Mesenchymal stem cell (in vitro differentiated cells and primary cell): ENCODE results near the gene SLC4A1.
A peak's percentile ranks its signal among the peaks of the same experiment; 100 is the strongest.

ENCODE experiments used
- DNase-seq: peaks from one replicate; pipeline ENCODE4 v3.0.0-alpha.2; 2013
- H2AFZ ChIP-seq: one replicate; pipeline ENCODE4 v1.6.1; 2013; ENCODE audit warnings: low read depth, mild to moderate bottlenecking, control low read depth, inconsistent platforms, low read length, moderate library complexity
- H2AK5ac ChIP-seq: 2 replicates; pipeline ENCODE4 v1.6.1; 2013; ENCODE audit warnings: low read length, moderate library complexity, mild to moderate bottlenecking, inconsistent platforms; ENCODE audit not compliant: severe bottlenecking
- H2BK120ac ChIP-seq: one replicate; pipeline ENCODE4 v1.6.1; 2013; ENCODE audit warnings: low read depth, mild to moderate bottlenecking, inconsistent platforms, low read length, moderate library complexity
- H2BK12ac ChIP-seq, 2 experiments: one replicate each; pipeline ENCODE4 v1.6.1; 2013; ENCODE audit warnings: inconsistent platforms in 2 of 2, low read length in 2 of 2, mild to moderate bottlenecking in 2 of 2, moderate library complexity in 2 of 2, control low read depth in 1 of 2
- H2BK15ac ChIP-seq: one replicate; pipeline ENCODE4 v1.6.1; 2013; ENCODE audit warnings: mild to moderate bottlenecking, low read depth, inconsistent platforms; ENCODE audit not compliant: poor library complexity, severe bottlenecking
- H2BK5ac ChIP-seq: 2 replicates; pipeline ENCODE4 v1.6.1; 2013; ENCODE audit warnings: low read depth, mild to moderate bottlenecking, low read length, control low read depth, inconsistent platforms; ENCODE audit not compliant: poor library complexity, severe bottlenecking
- H3K14ac ChIP-seq, 2 experiments: one replicate each; pipeline ENCODE4 v1.6.1; 2013; ENCODE audit warnings: inconsistent platforms in 2 of 2, low read length in 2 of 2, control low read depth in 1 of 2, mild to moderate bottlenecking in 1 of 2, moderate library complexity in 1 of 2
- H3K18ac ChIP-seq, 2 experiments: one replicate each; pipeline ENCODE4 v1.6.1; 2013; ENCODE audit warnings: inconsistent platforms in 2 of 2, low read length in 2 of 2, control low read depth in 1 of 2, low read depth in 1 of 2, mild to moderate bottlenecking in 1 of 2
- H3K23ac ChIP-seq, 2 experiments: one replicate each; pipeline ENCODE4 v1.6.1; 2013; ENCODE audit warnings: inconsistent platforms in 2 of 2, low read length in 2 of 2, mild to moderate bottlenecking in 2 of 2, moderate library complexity in 2 of 2, control low read depth in 1 of 2
- H3K27ac ChIP-seq: 2 replicates; pipeline ENCODE4 v1.5.1; 2013; ENCODE audit warnings: mild to moderate bottlenecking, moderate library complexity, low read length, control low read depth, inconsistent platforms; ENCODE audit not compliant: poor library complexity, severe bottlenecking
- H3K27me3 ChIP-seq, 2 experiments: 2 replicates each; pipeline versions ENCODE4 v1.6.1 to v1.7.0; 2013; ENCODE audit warnings: low read length in 2 of 2, mild to moderate bottlenecking in 2 of 2, moderate library complexity in 2 of 2, control low read depth in 1 of 2, inconsistent platforms in 1 of 2; ENCODE audit not compliant: control insufficient read depth in 1 of 2, insufficient read depth in 1 of 2
- H3K36me3 ChIP-seq, 2 experiments: 2 replicates each; pipeline versions ENCODE4 v1.6.1 to v1.7.0; 2013; ENCODE audit warnings: low read length in 2 of 2, control low read depth in 1 of 2, inconsistent platforms in 1 of 2, low read depth in 1 of 2, mild to moderate bottlenecking in 1 of 2; ENCODE audit not compliant: insufficient read depth in 2 of 2, control insufficient read depth in 1 of 2
- H3K4ac ChIP-seq, 2 experiments: one replicate each; pipeline ENCODE4 v1.6.1; 2013; ENCODE audit warnings: inconsistent platforms in 2 of 2, low read length in 2 of 2, mild to moderate bottlenecking in 2 of 2, moderate library complexity in 2 of 2, control low read depth in 1 of 2, low read depth in 1 of 2
- H3K4me1 ChIP-seq: 2 replicates; pipeline ENCODE4 v1.6.1; 2013; ENCODE audit warnings: low read depth, low read length, control low read depth; ENCODE audit not compliant: control insufficient read depth, insufficient read depth
- H3K4me2 ChIP-seq: 2 replicates; pipeline ENCODE4 v1.6.1; 2013; ENCODE audit warnings: low read length, mild to moderate bottlenecking, inconsistent platforms; ENCODE audit not compliant: poor library complexity, severe bottlenecking
- H3K4me3 ChIP-seq, 2 experiments: 2 replicates each; pipeline versions ENCODE4 v1.5.1 to v1.7.0; 2013; ENCODE audit warnings: low read length in 2 of 2, mild to moderate bottlenecking in 2 of 2, control low read depth in 1 of 2, low read depth in 1 of 2; ENCODE audit not compliant: insufficient read depth in 1 of 2
- H3K79me1 ChIP-seq: replicated peaks from 2 replicates; pipeline ENCODE4 v1.6.1; 2013; ENCODE audit warnings: mild to moderate bottlenecking, control low read depth, low read length, inconsistent platforms; ENCODE audit not compliant: poor library complexity, severe bottlenecking
- H3K9ac ChIP-seq: 2 replicates; pipeline ENCODE4 v1.7.0; 2013; ENCODE audit warnings: mild to moderate bottlenecking, low read length, moderate library complexity
- H3K9me3 ChIP-seq: 2 replicates; pipeline ENCODE4 v1.7.0; 2013; ENCODE audit warnings: mild to moderate bottlenecking, low read length; ENCODE audit not compliant: control insufficient read depth
- H4K8ac ChIP-seq: one replicate; pipeline ENCODE4 v1.6.1; 2013; ENCODE audit warnings: inconsistent platforms, mild to moderate bottlenecking, low read length, moderate library complexity
- H4K91ac ChIP-seq: one replicate; pipeline ENCODE4 v1.6.1; 2013; ENCODE audit warnings: mild to moderate bottlenecking, low read length, inconsistent platforms
- WGBS: methylation state at CpG from one replicate; pipeline ENCODE4 v1.1.7; 2013; ENCODE audit warnings: mixed read lengths; 5-methylcytosine and 5-hydroxymethylcytosine counted together

The SLC4A1 gene

GRCh38 chr17:44272954-44273353 lies 5.0 kb upstream of the SLC4A1 start:
- Histone ChIP-seq H3K27me3 (peaks cover 15 to 31% of the 10 kb centered on the region in 2 experiments), H2BK5ac (no peak overlapping the region), H3K27ac (no peak overlapping the region), H3K4me1 (peaks cover 6% of the 10 kb centered on the region), H2AK5ac (no peak overlapping the region), H3K18ac (no peak overlapping the region), H3K4me3 (no peak overlapping the region), H3K9me3 (no peaks in the 10 kb centered on the region), H4K8ac (no peak overlapping the region), H4K91ac (no peak overlapping the region), H3K23ac (no peak overlapping the region), H3K36me3 (no peaks in the 10 kb centered on the region), H3K14ac (peak overlapping the region in 1 of 2 experiments; percentile 23), H2BK15ac (no peak overlapping the region), H3K79me1 (no peaks in the 10 kb centered on the region), H3K4ac (no peak overlapping the region), H2BK120ac (no peak overlapping the region), H3K4me2 (no peak overlapping the region), H3K9ac (no peak overlapping the region), H2AFZ (no peak overlapping the region), H2BK12ac (no peak overlapping the region)
- 83% methylated on average over 5 of the region's 6 CpGs for WGBS
- no peak for DNase-seq

GRCh38 chr17:44272321-44272951 lies 4.5 kb upstream of the SLC4A1 start:
- no peak overlapping the region for H2AFZ ChIP-seq
- peaks cover 20 to 31% of the 10 kb centered on the region in 2 experiments for H3K27me3 ChIP-seq
- no peak overlapping the region for H3K4me2 ChIP-seq
- H3K9ac ChIP-seq = no peak overlapping the region
- H3K79me1 ChIP-seq = no peaks in the 10 kb centered on the region
- H3K23ac ChIP-seq = no peak overlapping the region
- H2BK5ac ChIP-seq = no peak overlapping the region
- H3K4me1 ChIP-seq = peaks cover 6% of the 10 kb centered on the region
- H3K18ac ChIP-seq = no peak overlapping the region
- H2BK15ac ChIP-seq = no peak overlapping the region
- 82% methylated on average over 12 of the region's 13 CpGs for WGBS
- H3K4me3 ChIP-seq = no peak overlapping the region
- H3K36me3 ChIP-seq = no peaks in the 10 kb centered on the region
- peak overlapping the region in 1 of 2 experiments; percentile 23 for H3K14ac ChIP-seq
- no peaks in the 10 kb centered on the region for H3K9me3 ChIP-seq
- H2BK12ac ChIP-seq = no peak overlapping the region
- no peak overlapping the region for H2BK120ac ChIP-seq
- no peak overlapping the region for H2AK5ac ChIP-seq
- H3K4ac ChIP-seq = no peak overlapping the region
- no peak overlapping the region for H3K27ac ChIP-seq
- no peak for DNase-seq
- no peak overlapping the region for H4K91ac ChIP-seq
- H4K8ac ChIP-seq = no peak overlapping the region

GRCh38 chr17:44269535-44270240 lies 1.8 kb upstream of the SLC4A1 start:
- Histone ChIP-seq H3K9me3 (no peaks in the 10 kb centered on the region), H4K91ac (no peak overlapping the region), H3K79me1 (no peaks in the 10 kb centered on the region), H2BK5ac (no peak overlapping the region), H3K4ac (no peak overlapping the region), H3K9ac (no peak overlapping the region), H3K4me1 (peaks cover 6% of the 10 kb centered on the region), H3K18ac (no peak overlapping the region), H2AK5ac (no peak overlapping the region), H3K36me3 (peaks cover 0 to 3% of the 10 kb centered on the region in 2 experiments), H3K27me3 (peaks cover 20 to 38% of the 10 kb centered on the region in 2 experiments), H3K27ac (no peak overlapping the region), H2BK12ac (no peak overlapping the region), H3K14ac (no peak overlapping the region), H2BK15ac (no peak overlapping the region), H3K4me3 (no peak overlapping the region), H3K23ac (no peak overlapping the region), H2AFZ (no peak overlapping the region), H2BK120ac (no peak overlapping the region), H4K8ac (no peak overlapping the region), H3K4me2 (no peak overlapping the region)
- WGBS = 82% methylated on average over 7 of the region's 7 CpGs
- no peak for DNase-seq

GRCh38 chr17:44268709-44269534 lies 987 bp upstream of the SLC4A1 start:
- H3K27ac ChIP-seq = no peak overlapping the region
- H3K36me3 ChIP-seq = peaks cover 0 to 3% of the 10 kb centered on the region in 2 experiments
- WGBS = 83% methylated on average over 8 of the region's 11 CpGs
- H2BK12ac ChIP-seq = no peak overlapping the region
- no peak overlapping the region for H3K18ac ChIP-seq
- no peak overlapping the region for H3K9ac ChIP-seq
- H3K4me3 ChIP-seq = no peak overlapping the region
- no peaks in the 10 kb centered on the region for H3K79me1 ChIP-seq
- no peak overlapping the region for H3K14ac ChIP-seq
- no peak overlapping the region for H4K91ac ChIP-seq
- H2BK120ac ChIP-seq = no peak overlapping the region
- peaks cover 6% of the 10 kb centered on the region for H3K4me1 ChIP-seq
- H3K27me3 ChIP-seq = peaks cover 17 to 33% of the 10 kb centered on the region in 2 experiments
- no peak overlapping the region for H3K4me2 ChIP-seq
- no peaks in the 10 kb centered on the region for H3K9me3 ChIP-seq
- H2AFZ ChIP-seq = no peak overlapping the region
- H4K8ac ChIP-seq = no peak overlapping the region
- no peak overlapping the region for H3K23ac ChIP-seq
- H2AK5ac ChIP-seq = no peak overlapping the region
- H3K4ac ChIP-seq = no peak overlapping the region
- H2BK15ac ChIP-seq = peak overlapping the region; percentile 12
- no peak for DNase-seq
- H2BK5ac ChIP-seq = no peak overlapping the region
